Measurements from ENCODE around the gene HEATR9.

HEATR9 gene

GRCh38 chr17:35817196-35817595 is 51.5 kb downstream of the HEATR9 start:
- Mint-ChIP-seq H3K27me3 (no peaks in the 10 kb centered on the region), H3K4me3 (no peak overlapping the region), H3K9me3 (no peaks in the 10 kb centered on the region), H3K4me1 (peaks cover 41% of the 10 kb centered on the region), H3K27ac (peak overlapping the region; percentile 5), H3K36me3 (ENCODE audit: low read depth) (peaks cover 55% of the 10 kb centered on the region)
- ATAC-seq (no peak), DNase-seq (no peak)

GRCh38 chr17:35816723-35817122 is 52.0 kb downstream of the HEATR9 start:
- peaks cover 56% of the 10 kb centered on the region for H3K36me3 Mint-ChIP-seq (ENCODE audit: low read depth)

GRCh38 chr17:35812456-35812855 is 56.2 kb downstream of the HEATR9 start:
- Mint-ChIP-seq H3K9me3 (no peaks in the 10 kb centered on the region), H3K4me3 (no peak overlapping the region), H3K4me1 (peaks cover 67% of the 10 kb centered on the region), H3K27ac (no peak overlapping the region), H3K27me3 (no peaks in the 10 kb centered on the region), H3K36me3 (ENCODE audit: low read depth) (peaks cover 47% of the 10 kb centered on the region)
- ATAC-seq (no peak), DNase-seq (no peak)

More at GRCh38 chr17:35816723-35817122, 52.0 kb downstream of the HEATR9 start:
- no peak for ATAC-seq
- DNase-seq: no peak
- Mint-ChIP-seq H3K27ac (peak overlapping the region; percentile 5), H3K9me3 (no peaks in the 10 kb centered on the region), H3K27me3 (no peaks in the 10 kb centered on the region), H3K4me1 (peaks cover 46% of the 10 kb centered on the region), H3K4me3 (no peak overlapping the region)

- Mint-ChIP-seq H3K4me3 (peak overlapping the region; percentile 91), H3K4me1 (peaks cover 68% of the 10 kb centered on the region), H3K27ac (no peak overlapping the region), H3K27me3 (no peaks in the 10 kb centered on the region), H3K36me3 (ENCODE audit: low read depth) (peaks cover 44% of the 10 kb centered on the region), H3K9me3 (no peaks in the 10 kb centered on the region)
- ATAC-seq: no peak
- no peak for DNase-seq
Measured at GRCh38 chr17:35811759-35812158, 56.9 kb downstream of the HEATR9 start.

- ATAC-seq: no peak
- peak overlapping the region; percentile 93 for H3K27ac Mint-ChIP-seq
- H3K9me3 Mint-ChIP-seq: no peaks in the 10 kb centered on the region
- H3K27me3 Mint-ChIP-seq: no peaks in the 10 kb centered on the region
- peaks cover 58% of the 10 kb centered on the region for H3K4me1 Mint-ChIP-seq
- peaks cover 34% of the 10 kb centered on the region for H3K36me3 Mint-ChIP-seq (ENCODE audit: low read depth)
- DNase-seq: no peak
- H3K4me3 Mint-ChIP-seq: peak overlapping the region; percentile 91
Measured at GRCh38 chr17:35809855-35810461, 58.7 kb downstream of the HEATR9 start.

GRCh38 chr17:35808962-35809854 is 59.5 kb downstream of the HEATR9 start, which contains the start of gene TAF15:
TAF15 (plus strand) TSS chr17:35809484; CDS start chr17:35809570, 86 bp downstream.
- Mint-ChIP-seq H3K27ac (peak within 1 kb of the TSS; percentile 93), H3K27me3 (no peaks in the 10 kb centered on the region), H3K9me3 (no peaks in the 10 kb centered on the region), H3K36me3 (ENCODE audit: low read depth) (peaks cover 32% of the 10 kb centered on the region), H3K4me1 (peaks cover 56% of the 10 kb centered on the region), H3K4me3 (peak within 1 kb of the TSS; percentile 91)
- ATAC-seq (peak; percentile 95), DNase-seq (peak; percentile 94)

GRCh38 chr17:35808240-35808961 is 60.3 kb downstream of the HEATR9 start:
- Mint-ChIP-seq H3K9me3 (no peaks in the 10 kb centered on the region), H3K36me3 (ENCODE audit: low read depth) (peaks cover 27% of the 10 kb centered on the region), H3K4me1 (peaks cover 50% of the 10 kb centered on the region), H3K27me3 (no peaks in the 10 kb centered on the region), H3K27ac (peak overlapping the region; percentile 93), H3K4me3 (peak overlapping the region; percentile 91)
- no peak for DNase-seq
- ATAC-seq: no peak

- Mint-ChIP-seq H3K4me1 (peaks cover 52% of the 10 kb centered on the region), H3K9me3 (no peaks in the 10 kb centered on the region)
Measured at GRCh38 chr17:35807371-35808144, 61.1 kb downstream of the HEATR9 start.

More at GRCh38 chr17:35807371-35808144, 61.1 kb downstream of the HEATR9 start:
- Mint-ChIP-seq H3K36me3 (ENCODE audit: low read depth) (peaks cover 23% of the 10 kb centered on the region), H3K4me3 (peak overlapping the region; percentile 91), H3K27me3 (no peaks in the 10 kb centered on the region), H3K27ac (peak overlapping the region; percentile 93)
- ATAC-seq (no peak), DNase-seq (no peak)

Measured in activated naive CD8-positive, alpha-beta T cell treated with anti-CD3 and anti-CD28 coated beads, Interleukin-2, amount 50 U/mL, for 24 hours (primary cell).